Fibroblast of skin of back (primary cell): ENCODE data around the gene CEACAM1.
A peak's percentile ranks its signal among the peaks of the same experiment; 100 is the strongest.
"Not testable (repeated sequence)": the region's sequence is repeated elsewhere in the genome, so short reads cannot be mapped to it uniquely, and the experiment has no call there.

ENCODE experiments used
- DNase-seq: peaks from one replicate; pipeline ENCODE4 v3.0.0-alpha.2; 2013

CEACAM1 gene

DNA sequence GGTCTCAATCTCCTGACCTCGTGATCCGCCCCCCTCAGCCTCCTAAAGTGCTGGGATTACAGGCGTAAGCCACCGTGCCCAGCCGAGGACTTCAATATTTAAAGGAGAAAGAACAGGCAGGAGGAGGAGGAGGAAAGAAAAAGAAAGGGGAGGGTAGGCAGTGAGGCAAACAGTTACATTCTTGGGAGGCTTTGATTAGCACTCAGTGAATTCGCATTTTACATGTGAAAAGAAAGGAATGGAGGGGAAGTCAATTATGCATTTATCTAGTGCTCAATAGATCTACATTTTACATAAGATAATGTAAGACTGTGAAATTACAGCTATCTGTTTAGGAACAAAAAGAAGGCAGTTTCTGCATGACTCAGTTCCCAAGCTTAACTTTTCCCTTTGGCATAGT is 54.6 kb downstream of the CEACAM1 start:
- no peak for DNase-seq

GRCh38 chr19:42472402-42473147 is 55.7 kb downstream of the CEACAM1 start:
- no peak for DNase-seq

DNA sequence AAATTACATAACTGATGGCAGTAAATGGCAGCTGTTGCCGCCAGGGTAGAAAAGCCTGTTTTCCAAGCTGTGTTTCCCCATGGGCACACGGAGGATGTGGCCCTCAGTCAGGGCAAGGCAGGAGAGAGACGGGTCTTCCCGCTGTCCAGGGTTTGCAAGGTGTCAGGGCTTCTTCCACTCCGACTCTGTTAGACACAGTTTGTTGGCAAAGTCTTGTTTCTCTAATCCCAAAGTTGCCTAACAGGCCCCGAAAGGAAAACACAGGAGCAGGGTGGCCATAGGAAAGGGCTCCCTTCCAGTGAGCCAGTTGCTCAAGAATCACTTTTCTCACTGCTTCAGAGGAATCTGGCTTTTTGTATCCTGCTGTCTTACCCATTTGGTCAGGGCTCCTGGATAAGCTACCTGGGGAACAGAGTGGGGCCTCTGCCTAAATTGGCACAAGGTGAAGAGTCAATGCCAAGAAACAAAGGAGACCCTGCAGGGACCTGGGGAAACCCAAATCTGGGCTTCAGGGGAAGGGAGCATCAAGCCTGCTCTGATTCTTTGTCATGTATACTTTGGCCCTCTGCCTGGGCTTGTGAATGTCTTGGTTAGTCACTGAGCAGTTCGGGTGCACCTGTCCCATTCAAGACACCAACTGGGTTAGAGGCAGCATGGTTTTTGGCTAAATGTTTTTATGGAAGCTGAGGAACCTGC is 56.6 kb downstream of the CEACAM1 start:
- DNase-seq, result peak; percentile 19

GRCh38 chr19:42469311-42470235 is 58.7 kb downstream of the CEACAM1 start:
- DNase-seq, result peak; percentile 58

- DNase-seq, result peak; percentile 93
Measured at GRCh38 chr19:42468273-42468796, 59.9 kb downstream of the CEACAM1 start.

DNA sequence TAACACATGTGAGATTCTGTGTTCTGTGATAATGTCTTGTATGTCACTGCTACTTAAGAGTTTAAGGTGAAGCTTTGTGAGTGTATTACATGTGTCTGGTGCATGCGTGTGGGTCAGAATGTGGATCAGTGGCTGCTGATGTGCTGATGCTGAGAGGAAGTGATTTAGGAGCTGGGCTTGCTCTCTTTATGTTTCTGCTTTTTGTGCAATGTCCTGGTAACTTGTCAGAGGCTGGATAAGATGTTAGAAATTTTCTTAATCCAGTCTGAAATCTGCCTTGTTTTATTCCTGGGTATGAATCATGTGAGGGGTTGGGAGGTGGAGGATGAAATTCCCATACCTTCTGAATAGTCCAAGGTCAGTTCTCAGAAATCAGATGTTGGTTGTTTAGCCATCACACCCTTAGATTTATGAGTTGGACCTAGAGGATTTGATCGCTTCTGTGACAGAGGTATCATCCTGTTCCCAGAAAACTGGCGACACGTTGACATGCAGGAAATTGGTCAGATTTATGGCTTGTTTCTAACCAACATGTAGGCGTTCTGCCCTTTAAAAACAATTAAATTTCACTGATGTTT is 61.0 kb downstream of the CEACAM1 start:
- DNase-seq, result no peak

- DNase-seq, result peak; percentile 19
Measured at GRCh38 chr19:42466521-42467182, 61.6 kb downstream of the CEACAM1 start.

GRCh38 chr19:42465827-42466280 is 62.4 kb downstream of the CEACAM1 start:
- no peak for DNase-seq

DNA sequence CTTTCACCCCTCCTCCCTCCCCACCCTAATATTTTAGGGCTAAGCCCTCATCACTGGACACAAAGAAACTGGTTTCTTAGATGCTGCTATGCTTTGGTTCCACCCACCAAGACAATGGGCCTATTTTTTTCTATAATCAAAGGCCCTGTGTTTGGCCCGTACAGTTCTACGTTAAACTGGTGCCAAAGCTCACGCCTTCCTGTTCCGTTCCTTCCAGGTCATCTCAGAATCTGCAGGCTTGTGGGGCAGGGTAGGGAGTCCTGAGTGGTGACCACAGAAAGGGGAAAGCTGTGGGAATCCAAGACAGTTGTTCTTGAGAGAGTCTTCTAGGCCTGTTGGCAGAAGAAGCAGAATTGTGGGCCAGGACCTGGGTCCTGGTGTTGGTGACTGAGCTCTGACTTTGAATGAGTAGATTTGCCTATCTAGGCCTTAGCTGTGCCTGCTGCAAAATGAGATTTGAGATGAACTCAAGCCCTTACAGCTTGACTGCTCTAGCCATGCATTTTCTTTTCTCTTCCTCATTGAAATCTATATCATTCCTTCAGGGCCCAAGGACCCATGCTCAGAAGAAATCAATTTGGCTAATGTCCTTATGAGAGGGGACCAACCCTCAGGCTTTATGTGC is 66.5 kb downstream of the CEACAM1 start:
- DNase-seq, result no peak

- DNase-seq, result not testable (repeated sequence)
Measured at GRCh38 chr19:42461231-42461630, 67.0 kb downstream of the CEACAM1 start.

DNA sequence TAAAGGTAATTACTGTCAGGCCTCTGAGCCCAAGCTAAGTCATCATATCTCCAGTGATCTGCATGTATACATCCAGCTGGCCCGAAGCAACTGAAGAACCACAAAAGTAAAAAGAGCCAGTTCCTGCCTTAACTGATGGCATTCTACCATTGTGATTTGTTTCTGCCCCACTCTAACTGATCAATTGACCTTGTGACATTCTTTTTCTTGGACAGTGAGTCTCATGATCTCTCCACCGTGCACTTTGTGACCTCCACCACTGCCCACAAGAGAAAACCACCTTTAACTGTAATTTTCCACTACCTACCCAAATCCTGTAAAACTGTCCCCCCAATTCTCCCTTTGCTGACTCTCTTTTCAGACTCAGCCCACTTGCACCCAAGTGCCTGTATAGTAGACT is 68.4 kb downstream of the CEACAM1 start:
- no peak for DNase-seq
